ENCODE measurements around the gene NECTIN1. TPM values are rescaled to one million over a fixed set of nuclear protein-coding genes. Genes with fewer than 3 reads are reported as not detected.

NECTIN1 gene
- total RNA-seq, 1 experiment from 2014 or later = 4.3 TPM

GRCh38 chr11:119671561-119672015, 57.4 kb downstream of the NECTIN1 start:
- peak; percentile 68 for DNase-seq (ENCODE audit: low read depth)

- DNase-seq (ENCODE audit: low read depth) = peak; percentile 87
Measured at GRCh38 chr11:119671051-119671450, 57.9 kb downstream of the NECTIN1 start.

GRCh38 chr11:119669487-119669886, 59.5 kb downstream of the NECTIN1 start:
- no peak for DNase-seq (ENCODE audit: low read depth)

GRCh38 chr11:119668676-119669075, 60.3 kb downstream of the NECTIN1 start:
- DNase-seq (ENCODE audit: low read depth) = no peak

DNA sequence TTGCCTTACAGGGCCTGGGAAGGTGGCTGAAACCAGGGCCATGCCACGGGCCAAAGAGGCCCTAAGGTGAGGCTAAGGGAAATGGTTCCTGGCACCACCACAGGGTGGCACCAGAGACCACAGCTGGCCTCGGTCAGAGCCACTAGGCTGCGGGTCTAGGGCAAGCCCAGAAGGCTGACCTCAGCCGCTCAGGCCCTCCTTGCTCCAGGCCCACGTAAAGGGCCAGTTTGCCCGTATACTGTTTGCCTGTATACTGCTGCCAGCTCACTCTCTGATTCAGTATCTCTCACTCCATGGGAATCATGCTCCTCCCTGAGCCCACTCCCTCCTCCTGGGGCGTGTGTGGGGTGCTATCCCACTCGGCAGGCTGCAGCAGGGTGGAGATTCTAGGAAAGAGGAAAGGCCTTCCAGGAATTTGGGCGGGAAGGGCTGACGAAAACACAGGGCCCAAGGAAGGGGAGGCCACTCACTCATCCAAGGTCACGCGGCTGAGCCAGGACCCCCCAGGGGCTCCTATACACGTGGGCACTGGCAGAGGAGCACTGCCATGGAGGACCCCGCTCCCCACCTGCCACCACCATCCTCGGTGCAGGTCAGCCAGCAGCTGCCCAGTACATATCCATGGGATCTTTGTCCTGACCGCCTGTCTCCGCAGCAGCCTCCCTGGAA, 62.4 kb downstream of the NECTIN1 start:
- peak; percentile 65 for DNase-seq (ENCODE audit: low read depth)

GRCh38 chr11:119666061-119666460, 62.9 kb downstream of the NECTIN1 start:
- no peak for DNase-seq (ENCODE audit: low read depth)

- no peak for DNase-seq (ENCODE audit: low read depth)
Measured at GRCh38 chr11:119664701-119665420, 64.1 kb downstream of the NECTIN1 start.

- no peak for DNase-seq (ENCODE audit: low read depth)
Measured at GRCh38 chr11:119664063-119664572, 64.9 kb downstream of the NECTIN1 start.

DNA sequence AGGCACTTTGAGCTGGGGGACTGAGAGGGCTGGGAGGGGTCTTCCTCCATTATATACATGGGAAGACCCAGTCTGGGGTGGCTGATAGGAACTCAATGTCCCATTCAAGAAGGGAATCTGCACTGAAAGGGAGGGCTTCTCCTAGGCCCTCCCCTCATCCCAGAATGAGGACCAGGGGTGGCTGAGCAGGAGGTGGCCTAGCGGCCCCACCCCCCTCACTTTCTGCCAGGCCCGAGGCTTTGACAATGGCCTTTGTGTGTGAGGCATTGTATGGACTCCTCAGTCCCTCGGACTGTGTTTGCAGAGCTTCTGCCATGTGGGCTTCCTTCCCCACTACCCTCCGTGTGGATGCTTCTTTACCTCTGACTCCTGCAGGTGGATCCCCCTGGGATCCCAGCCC, 65.7 kb downstream of the NECTIN1 start:
- DNase-seq (ENCODE audit: low read depth) = no peak

GRCh38 chr11:119661226-119661625, 67.8 kb downstream of the NECTIN1 start:
- DNase-seq (ENCODE audit: low read depth) = no peak

- no peak for DNase-seq (ENCODE audit: low read depth)
Measured at GRCh38 chr11:119659971-119660723, 68.9 kb downstream of the NECTIN1 start.

DNA sequence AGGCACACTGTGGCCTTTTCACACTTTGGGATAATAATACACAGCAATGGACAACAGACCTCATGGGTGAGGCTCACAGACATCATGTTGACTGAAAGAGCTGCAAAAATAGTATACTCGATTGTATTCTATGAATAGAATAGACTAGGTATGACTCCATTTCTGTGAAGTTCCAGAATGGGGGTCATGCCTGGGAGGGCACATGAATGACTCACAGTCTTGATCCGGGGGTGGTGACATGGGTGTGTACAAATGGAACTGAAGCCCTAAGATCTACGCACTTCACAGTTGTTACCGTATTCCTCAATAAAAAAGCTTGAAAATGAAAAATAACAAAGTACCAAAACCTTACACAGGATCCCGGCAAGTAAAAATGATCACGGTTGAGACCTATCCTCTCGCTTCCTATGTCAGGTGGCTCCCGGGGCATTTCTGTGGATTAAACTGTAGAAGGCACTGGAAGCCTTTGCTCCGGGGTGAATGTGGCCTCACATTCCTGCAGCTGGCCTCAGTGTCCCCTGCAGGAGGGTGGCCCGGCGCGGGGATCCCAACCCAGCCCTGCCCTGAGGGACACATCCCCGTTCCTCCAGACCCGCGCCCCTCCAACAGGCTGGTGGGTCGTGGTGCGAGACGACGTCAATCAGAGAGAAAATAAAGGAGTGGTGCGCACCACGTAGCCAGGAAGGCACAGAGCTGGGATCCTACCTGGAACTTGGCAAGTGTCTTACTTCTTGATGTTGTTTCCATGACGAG, 75.9 kb downstream of the NECTIN1 start:
- no peak for DNase-seq (ENCODE audit: low read depth)

GRCh38 chr11:119651802-119652584, 77.0 kb downstream of the NECTIN1 start:
- DNase-seq (ENCODE audit: low read depth) = peak; percentile 14

DNA sequence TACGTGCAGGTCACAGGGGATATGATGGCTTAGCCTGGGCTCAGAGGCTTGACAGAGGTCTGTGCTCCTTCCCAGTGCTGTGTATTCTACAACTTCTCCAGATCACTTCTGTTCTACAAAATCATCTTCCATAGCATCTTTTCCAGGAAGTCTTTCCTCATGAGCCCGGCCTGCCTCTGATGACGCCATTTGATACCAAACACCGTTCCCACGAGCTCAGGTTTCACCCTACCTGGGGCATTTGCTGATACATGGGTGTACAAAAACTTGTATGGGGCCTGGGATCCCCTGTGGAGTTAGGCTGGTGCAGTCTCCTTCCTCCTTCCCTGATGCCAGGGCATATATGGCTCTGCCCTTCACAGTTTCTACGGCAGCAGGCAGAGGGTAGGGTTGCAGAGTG, 78.7 kb downstream of the NECTIN1 start:
- DNase-seq (ENCODE audit: low read depth) = no peak

DNA sequence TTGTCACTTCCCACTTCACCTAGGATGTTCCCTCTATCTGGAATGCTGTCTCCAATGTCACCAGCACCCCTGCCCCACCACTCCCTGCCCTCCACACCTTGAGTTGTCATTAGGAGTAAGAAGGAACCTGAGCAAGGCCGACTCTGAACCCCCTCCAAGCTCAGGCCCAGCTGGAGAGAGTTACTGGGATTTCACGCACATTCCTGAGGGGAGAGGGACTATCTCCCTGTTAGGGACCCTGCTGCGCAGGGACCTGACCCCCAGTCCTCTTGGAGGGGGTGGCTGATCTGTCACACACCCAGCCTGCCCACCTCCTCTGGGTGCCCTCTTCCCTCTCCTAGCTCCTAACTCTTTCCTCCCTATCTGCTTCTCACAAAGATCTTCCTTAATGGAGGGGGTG, 81.7 kb downstream of the NECTIN1 start:
- no peak for DNase-seq (ENCODE audit: low read depth)

- no peak for DNase-seq (ENCODE audit: low read depth)
Measured at GRCh38 chr11:119645018-119645417, 84.0 kb downstream of the NECTIN1 start.

DNA sequence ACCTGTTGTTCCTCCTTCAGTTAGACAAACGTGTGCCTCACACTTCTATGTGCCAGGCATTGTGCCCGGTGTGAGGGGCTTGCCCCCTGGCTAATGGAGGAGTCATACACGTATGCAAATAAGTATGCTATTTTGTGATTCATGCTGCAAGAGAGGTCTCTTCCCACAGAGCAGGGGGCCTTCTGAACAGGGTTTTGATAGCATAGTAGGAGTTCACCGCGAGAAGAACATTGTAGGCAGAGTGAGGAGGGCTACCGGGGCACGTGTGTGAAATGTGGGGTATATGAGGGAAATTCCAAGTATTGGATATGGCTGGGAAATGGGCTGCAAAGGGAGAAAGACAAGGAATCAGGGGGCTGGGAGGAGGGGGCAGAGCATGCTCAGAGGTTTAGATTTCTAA, 84.5 kb downstream of the NECTIN1 start:
- no peak for DNase-seq (ENCODE audit: low read depth)

- DNase-seq (ENCODE audit: low read depth) = peak; percentile 67
Measured at GRCh38 chr11:119643876-119644225, 85.1 kb downstream of the NECTIN1 start.

DNA sequence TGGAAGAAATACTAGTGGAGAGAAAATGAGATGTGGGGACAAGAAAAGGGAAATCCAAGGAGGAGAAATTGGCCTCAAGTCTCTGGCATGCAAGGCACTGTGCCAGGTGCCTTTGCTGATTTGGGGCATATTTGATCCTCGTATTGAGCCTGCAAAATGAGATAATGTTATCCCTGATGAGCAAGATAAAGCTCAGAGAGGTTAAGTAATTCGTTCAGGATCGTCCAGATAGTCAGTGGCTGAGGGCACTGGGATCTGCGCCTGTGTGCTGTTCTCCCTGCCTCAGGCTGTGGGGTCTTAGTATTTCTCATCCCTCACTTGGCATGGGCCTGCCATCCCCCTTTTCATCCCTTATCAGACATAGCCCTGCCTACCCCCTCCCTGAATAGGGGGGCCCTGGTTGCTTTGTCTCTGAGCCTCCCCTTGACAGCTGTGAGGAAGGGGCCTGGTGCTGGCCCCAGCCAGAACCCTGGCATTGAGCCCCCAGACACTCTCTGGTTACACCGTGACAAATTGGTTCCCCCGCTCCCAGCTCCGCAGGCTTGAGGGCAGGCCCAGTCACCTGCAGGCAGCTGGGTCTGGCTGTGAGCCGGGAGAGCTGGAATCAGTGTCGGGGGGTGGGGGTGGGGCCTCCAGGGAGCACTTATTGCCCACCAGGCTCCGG, 85.7 kb downstream of the NECTIN1 start:
- DNase-seq (ENCODE audit: low read depth) = peak; percentile 16

GRCh38 chr11:119641983-119642745, 86.8 kb downstream of the NECTIN1 start:
- peak; percentile 17 for DNase-seq (ENCODE audit: low read depth)
